ENCODE measurements around the gene CHKA. TPM values are rescaled to one million over a fixed set of nuclear protein-coding genes. Genes with fewer than 3 reads are reported as not detected.

The CHKA gene
- total and polyA plus RNA-seq, 2 of the 8 experiments (the other 6 are each of a cell fraction or from before 2014, with no cell fraction given), result 61.2 to 86.6 TPM

DNA sequence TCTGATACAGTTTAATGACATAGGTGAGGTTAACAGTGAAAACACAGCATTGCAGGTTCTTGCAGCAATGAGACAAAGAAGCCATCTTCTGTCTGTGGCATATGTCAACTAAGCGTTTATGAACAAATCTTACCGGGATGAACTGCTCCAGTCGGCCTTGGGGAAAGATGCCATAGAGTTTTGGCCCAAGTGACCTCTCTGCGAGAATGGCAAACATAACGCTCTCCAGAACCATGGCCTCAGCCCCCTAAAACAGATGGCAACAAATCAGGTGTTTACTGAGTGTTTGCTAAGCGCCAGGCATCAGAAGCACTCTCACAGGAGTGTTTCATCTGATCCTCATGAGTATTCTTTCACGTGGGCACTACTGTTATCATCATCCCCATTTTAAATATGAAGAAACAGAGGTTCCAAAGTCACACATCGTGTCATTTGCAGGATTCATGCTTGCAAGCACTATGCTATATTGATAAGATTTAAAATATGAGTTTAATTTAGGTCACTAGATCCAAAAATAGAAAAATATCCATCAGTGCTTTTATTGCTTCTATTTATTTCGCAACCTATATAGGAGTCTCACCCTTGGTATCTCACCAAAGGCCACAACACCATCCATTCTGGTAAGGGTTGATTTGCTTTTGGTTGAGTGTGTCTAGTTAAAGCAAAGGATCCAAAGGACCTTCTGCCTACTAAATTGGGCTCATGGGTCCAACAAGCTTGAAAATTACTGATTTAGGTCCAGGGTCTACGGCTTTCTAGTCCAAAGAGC is 46.4 kb downstream of the CHKA start:
- no peak overlapping the region for H2BK12ac ChIP-seq (ENCODE audit: low read depth, low read length)
- H3K79me1 ChIP-seq (ENCODE audit: low read depth, low read length), result peaks cover 12% of the 10 kb centered on the region; the same call in 1 of the 2 replicates
- no peak overlapping the region for H3K56ac ChIP-seq (replicated peaks; ENCODE audit: insufficient read length, low read depth, low read length)
- no peak overlapping the region for H2BK120ac ChIP-seq (replicated peaks; ENCODE audit: low read depth, low read length)
- no peak for FAIRE-seq
- no peak overlapping the region for H3K23ac ChIP-seq (ENCODE audit: insufficient read length)
- no peak overlapping the region for H3K27ac ChIP-seq (ENCODE audit: low read depth, low read length)
- H3K23me2 ChIP-seq (ENCODE audit: low read depth, low read length), result no peaks in the 10 kb centered on the region
- H3K36me3 ChIP-seq (ENCODE audit: control insufficient read depth in 2 of 4, insufficient read depth in 4 of 4, low read length in 3 of 4), result peaks cover 19 to 67% (median 43%) of the 10 kb centered on the region in 4 experiments
- H2AK5ac ChIP-seq (ENCODE audit: low read depth, low read length), result no peak overlapping the region
- H2BK15ac ChIP-seq (ENCODE audit: low read length), result no peak overlapping the region
- TF ChIP-seq, protein P1, sequence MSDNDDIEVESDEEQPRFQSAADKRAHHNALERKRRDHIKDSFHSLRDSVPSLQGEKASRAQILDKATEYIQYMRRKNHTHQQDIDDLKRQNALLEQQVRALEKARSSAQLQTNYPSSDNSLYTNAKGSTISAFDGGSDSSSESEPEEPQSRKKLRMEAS (IDR thresholded peaks at IDR 0.05), result no peak
- TF ChIP-seq CEBPB (IDR thresholded peaks at IDR 0.05; ENCODE audit: low read depth, low read length), result peak; percentile 25; the same call in 1 of the 2 replicates
- 0 out of 3 replicates have a peak, but pooled peaks of 1 of the 2 experiments have one; percentile 10 for TF ChIP-seq POLR2A (IDR thresholded peaks at IDR 0.05; ENCODE audit: control extremely low read depth in 1 of 2, low read depth in 2 of 2, low read length in 2 of 2)
- H3K14ac ChIP-seq (ENCODE audit: insufficient read length), result no peak overlapping the region
- ChIA-PET POLR2A (ENCODE audit: partially characterized antibody) (interaction anchor here (0.7 to 2.0 kb wide), 2 partner anchors 11 to 17 kb away, joined by 3 to 4 read pairs; no protein-coding TSS in a partner anchor), CTCF (ENCODE audit: partially characterized antibody) (interaction anchor here (1.3 to 1.9 kb wide), 3 partner anchors 22 to 132 kb away, joined by 4 to 5 read pairs (median 4); partner anchors contain the start of gene TCIRG1)
- H3K4me2 ChIP-seq (ENCODE audit: insufficient read depth in 1 of 2, low read depth in 2 of 2, low read length in 2 of 2), result no peak overlapping the region
- H4K5ac ChIP-seq (ENCODE audit: insufficient read length, low read depth, low read length), result no peak overlapping the region
- no peak overlapping the region for H3K4ac ChIP-seq (replicated peaks; ENCODE audit: insufficient read length, low read depth, low read length)
- H4K91ac ChIP-seq (replicated peaks; ENCODE audit: insufficient read length, low read length), result no peak overlapping the region
- no peak overlapping the region for H2BK20ac ChIP-seq (ENCODE audit: low read length)
- no peak overlapping the region for H4K8ac ChIP-seq (ENCODE audit: extremely low read depth, insufficient read depth, low read length)
- H3K4me1 ChIP-seq (replicated peaks in 1 of 4; ENCODE audit: control insufficient read depth in 3 of 4, insufficient read depth in 4 of 4, low read length in 3 of 4), result no peaks in the 10 kb centered on the region
- H3K18ac ChIP-seq (ENCODE audit: extremely low read depth, low read length), result no peak overlapping the region
- WGBS, 2 experiments (ENCODE audit: extremely low coverage in 1 of 2, insufficient coverage in 1 of 2, insufficient read length in 1 of 2, insufficient replicate concordance in 2 of 2, low coverage in 1 of 2, low lambda C conversion rate in 2 of 2, missing lambda C conversion rate in 1 of 2), result 94% methylated on average over 10 of the region's 10 CpGs; no CpG with 5 or more reads in 1 of the 2 experiments
- H3K79me2 ChIP-seq (ENCODE audit: control insufficient read depth in 1 of 2, insufficient read depth in 2 of 2, low read length in 2 of 2), result peaks cover 3 to 29% of the 10 kb centered on the region in 2 experiments
- no peak overlapping the region for H3K9ac ChIP-seq (replicated peaks in 1 of 4; ENCODE audit: extremely low read depth in 1 of 4, low read depth in 3 of 4, low read length in 3 of 4)
- H3K27me3 ChIP-seq (replicated peaks in 1 of 4; ENCODE audit: control insufficient read depth in 3 of 4, extremely low read depth in 1 of 4, insufficient read depth in 3 of 4, low read length in 3 of 4), result no peaks in the 10 kb centered on the region
- H3K4me3 ChIP-seq (ENCODE audit: extremely low read depth in 1 of 4, insufficient read depth in 2 of 4, low read depth in 3 of 4, low read length in 4 of 4), result no peak overlapping the region
- DNase-seq (ENCODE audit: low read depth in 1 of 2, low spot score in 2 of 2), result no peak
- H4K20me1 ChIP-seq (replicated peaks in 1 of 2; ENCODE audit: control insufficient read depth in 1 of 2, insufficient read depth in 2 of 2, low read length in 2 of 2), result peaks cover 6 to 18% of the 10 kb centered on the region in 2 experiments
- no peaks in the 10 kb centered on the region for H3K9me3 ChIP-seq (ENCODE audit: insufficient read depth in 2 of 2, low read depth in 1 of 2, low read length in 1 of 2)
- no peak overlapping the region for H2BK5ac ChIP-seq (ENCODE audit: low read depth, low read length)
- no peak overlapping the region for H2AFZ ChIP-seq (ENCODE audit: low read length)

All from H1 (cell line).